HepG2 (cell line): Measurements from ENCODE around the gene PRUNE1. TPM values are rescaled to one million over a fixed set of nuclear protein-coding genes. Genes with fewer than 3 reads are reported as not detected.

Experiments used
- ATAC-seq: fragments of 200-7000 bp; cut with Tn5 transposase; 3 replicates; pipeline ENCODE4 v1.9.1; 2020; ENCODE audit warnings: mild to moderate bottlenecking, moderate library complexity
- BruUV-seq: library from RNA; stranded (reverse); fragments of 400-500 nt; replicated peaks from 2 replicates; lab custom pipeline; 2021; lab: Mats Ljungman, UMichigan
- CTCF ChIA-PET: fragments of 300-600 bp; formaldehyde crosslinking; extraction: SDS; loops from one replicate; lab custom pipeline; 2021; ENCODE audit warnings: low total read pairs, inconsistent platforms, low intra/inter-chr PET ratio; lab: Yijun Ruan, JAX
- POLR2A ChIA-PET: fragments of 350-600 bp; sonication (Branson Sonifier 250); formaldehyde crosslinking; loops from one replicate; lab custom pipeline; 2020; ENCODE audit warnings: antibody characterized with exemption, inconsistent platforms; lab: Yijun Ruan, JAX
- DNase-seq: peaks from one replicate; pipeline ENCODE4 v3.0.0-alpha.2; 2015; ENCODE audit warnings: low spot score
- FAIRE-seq: peaks from 3 replicates; lab custom pipeline; 2011; peaks lifted over from hg19 to GRCh38; lab: Jason Lieb, UNC
- H2AFZ ChIP-seq: one replicate; pipeline ENCODE4 v1.6.1; 2011; ENCODE audit warnings: low read length, inconsistent platforms
- H3K27ac ChIP-seq: fragments of 300-600 bp; 3 replicates; pipeline ENCODE4 v1.8.0; 2011; ENCODE audit warnings: mixed run types, mild to moderate bottlenecking, mixed read lengths, low read length, inconsistent platforms; ENCODE audit not compliant: insufficient read depth; ENCODE audit errors: extremely low read length
- H3K27me3 ChIP-seq, 2 experiments: fragments of 200-600 bp in 1 of 2; 2 replicates in 1 of 2; 3 replicates in 1 of 2; pipeline versions ENCODE4 v1.6.0 to v1.8.0; 2011; ENCODE audit warnings: low read length in 2 of 2, mild to moderate bottlenecking in 2 of 2, moderate library complexity in 2 of 2, inconsistent platforms in 1 of 2; ENCODE audit not compliant: insufficient read depth in 2 of 2, control insufficient read depth in 1 of 2
- H3K36me3 ChIP-seq, 2 experiments: fragments of 200-600 bp in 1 of 2; replicated peaks in 1 of 2; 2 replicates in 1 of 2; 3 replicates in 1 of 2; pipeline versions ENCODE4 v1.5.1 to v1.8.0; 2011; ENCODE audit warnings: low read length in 2 of 2, inconsistent platforms in 1 of 2; ENCODE audit not compliant: insufficient read depth in 2 of 2, control insufficient read depth in 1 of 2
- H3K4me1 ChIP-seq: 2 replicates; pipeline ENCODE4 v1.5.1; 2012; ENCODE audit warnings: low read length, inconsistent platforms; ENCODE audit not compliant: insufficient read depth
- H3K4me2 ChIP-seq: 2 replicates; pipeline ENCODE4 v1.6.0; 2011; ENCODE audit warnings: low read depth, low read length, inconsistent platforms
- H3K4me3 ChIP-seq, 3 experiments: fragments of 200-600 bp in 1 of 3; sonication (generic), shearing (Covaris generic) in 1 of 3; replicated peaks in 1 of 3; 2 replicates each; pipeline ENCODE4 v1.5.1; 2011 to 2016; ENCODE audit warnings: low read length in 3 of 3, inconsistent platforms in 2 of 3, low read depth in 2 of 3, mild to moderate bottlenecking in 2 of 3, control low read depth in 1 of 3, mixed read lengths in 1 of 3; ENCODE audit not compliant: insufficient read depth in 1 of 3
- H3K79me2 ChIP-seq: one replicate; pipeline ENCODE4 v1.6.1; 2011; ENCODE audit warnings: low read length, inconsistent platforms; ENCODE audit not compliant: insufficient read depth
- H3K9ac ChIP-seq: 2 replicates; pipeline ENCODE4 v1.6.0; 2011; ENCODE audit warnings: mild to moderate bottlenecking, low read depth, low read length, inconsistent platforms; ENCODE audit not compliant: insufficient read depth
- H3K9me3 ChIP-seq: 2 replicates; pipeline ENCODE4 v1.5.1; 2012; ENCODE audit warnings: mild to moderate bottlenecking, low read length
- H4K20me1 ChIP-seq: 2 replicates; pipeline ENCODE4 v1.6.0; 2011; ENCODE audit warnings: inconsistent platforms, mild to moderate bottlenecking, low read length, moderate library complexity; ENCODE audit not compliant: insufficient read depth
- ARHGAP35 ChIP-seq: sonication (generic); formaldehyde crosslinking; IDR thresholded peaks from 2 replicates; pipeline ENCODE4 v1.9.0; 2022; ENCODE audit warnings: mild to moderate bottlenecking, inconsistent platforms, moderate library complexity, missing genetic modification reagents, borderline replicate concordance
- ATF2 ChIP-seq: sonication (generic); formaldehyde crosslinking; IDR thresholded peaks from 2 replicates; pipeline ENCODE4 v1.4.0; 2020; ENCODE audit warnings: missing genetic modification reagents
- ATF3 ChIP-seq: sonication (generic); formaldehyde crosslinking; IDR thresholded peaks from 2 replicates; pipeline ENCODE4 v1.4.0; 2020; ENCODE audit warnings: missing genetic modification reagents
- ISX ChIP-seq: sonication (generic); formaldehyde crosslinking; conservative IDR thresholded peaks from 2 replicates; pipeline ENCODE4 v1.5.0; 2020; ENCODE audit warnings: missing genetic modification reagents
- MAF1 ChIP-seq: sonication (generic); formaldehyde crosslinking; IDR thresholded peaks from 2 replicates; pipeline ENCODE4 v1.5.0; 2020; ENCODE audit warnings: missing genetic modification reagents, borderline replicate concordance
- MAFK ChIP-seq, 2 experiments: IDR thresholded peaks in 1 of 2; conservative IDR thresholded peaks in 1 of 2; 2 replicates each; pipeline ENCODE4 v1.6.1; 2011; ENCODE audit warnings: improper control_type of control experiment in 2 of 2, low read length in 2 of 2
- PRDM10 ChIP-seq: sonication (generic); formaldehyde crosslinking; IDR thresholded peaks from 2 replicates; pipeline ENCODE4 v1.4.0; 2020; ENCODE audit warnings: low read depth, missing genetic modification reagents
- SMAD9 ChIP-seq: sonication (generic); formaldehyde crosslinking; IDR thresholded peaks from 2 replicates; pipeline ENCODE4 v1.5.1; 2020; ENCODE audit warnings: mild to moderate bottlenecking, missing genetic modification reagents
- SRSF1 ChIP-seq: fragments of 200-400 bp; formaldehyde crosslinking; optimal IDR thresholded peaks from 2 replicates; pipeline ENCODE3; 2017; ENCODE audit warnings: mild to moderate bottlenecking, low read depth, low read length, moderate library complexity
- STAG1 ChIP-seq: sonication (generic); formaldehyde crosslinking; IDR thresholded peaks from 2 replicates; pipeline ENCODE4 v1.4.0; 2020; ENCODE audit warnings: missing genetic modification reagents
- ZBTB10 ChIP-seq: sonication (generic); formaldehyde crosslinking; IDR thresholded peaks from 2 replicates; pipeline ENCODE4 v1.4.0; 2020; ENCODE audit warnings: missing genetic modification reagents, borderline replicate concordance
- ZC3H13 ChIP-seq: sonication (generic); formaldehyde crosslinking; IDR thresholded peaks from 2 replicates; pipeline ENCODE4 v1.8.1; 2023; ENCODE audit warnings: mild to moderate bottlenecking, missing genetic modification reagents, moderate library complexity
- ZIK1 ChIP-seq: sonication (generic); formaldehyde crosslinking; IDR thresholded peaks from 2 replicates; pipeline ENCODE4 v1.5.0; 2020; ENCODE audit warnings: mild to moderate bottlenecking, low read depth, missing genetic modification reagents, borderline replicate concordance
- ZNF546 ChIP-seq: sonication (generic); formaldehyde crosslinking; conservative IDR thresholded peaks from 2 replicates; pipeline ENCODE4 v1.8.1; 2023; ENCODE audit warnings: mild to moderate bottlenecking, missing genetic modification reagents
- ZNF772 ChIP-seq: sonication (generic); formaldehyde crosslinking; IDR thresholded peaks from 2 replicates; pipeline ENCODE4 v1.5.0; 2020; ENCODE audit warnings: mild to moderate bottlenecking, missing genetic modification reagents
- ZSCAN30 ChIP-seq: sonication (generic); formaldehyde crosslinking; IDR thresholded peaks from 2 replicates; pipeline ENCODE4 v1.5.0; 2020; ENCODE audit warnings: mild to moderate bottlenecking, missing genetic modification reagents
- WGBS: methylation state at CpG from one replicate; pipeline ENCODE4 v1.1.6; 2017; ENCODE audit warnings: low lambda C conversion rate; 5-methylcytosine and 5-hydroxymethylcytosine counted together
- in situ Hi-C: cut with HindIII; loops from 2 replicates; pipeline ENCODE4 v1.10.0; 2017; ENCODE audit warnings: low pct_unique_long_range_greater_than_20kb; ENCODE audit not compliant: extremely low pct_ligation_motif_present
- intact Hi-C: fragments of 100-400 bp; cut with micrococcal nuclease; formaldehyde crosslinking; loops from one replicate; pipeline ENCODE4 v1.10.0; 2022; ENCODE audit not compliant: unreplicated experiment
- polyA plus RNA-seq, 8 experiments: library from polyadenylated mRNA; depleted of rRNA in 3 of 8; stranded (reverse) in 7 of 8; unstranded in 1 of 8; fragments of >200 nt; fragmentation: Illumina TruSeq in 4 of 8; extraction: Trizol in 4 of 8; gene quantifications; 2 replicates each; pipeline versions ENCODE4 v1.2.1 to v1.2.3, GENCODE V29; 2011 to 2016; ENCODE audit warnings: low read depth in 4 of 8, missing spikeins in 1 of 8, mixed read lengths in 1 of 8; ENCODE audit not compliant: insufficient read depth in 1 of 8
- total RNA-seq, 5 experiments: library from RNA; depleted of rRNA; stranded (reverse); fragments of >200 nt; fragmentation: Illumina TruSeq; extraction: Trizol; gene quantifications; 2 replicates each; pipeline ENCODE4 v1.2.3, GENCODE V29; 2016; ENCODE audit warnings: low read depth in 1 of 5

PRUNE1 gene
- total and polyA plus RNA-seq, 2 of the 13 experiments (the other 11 are each of a cell fraction or from before 2014, with no cell fraction given): 19.0 to 31.9 TPM

GRCh38 chr1:150995896-150996295, 12.4 kb upstream of the PRUNE1 start:
- H3K27ac ChIP-seq: no peak overlapping the region
- no peaks in the 10 kb centered on the region for H3K79me2 ChIP-seq
- ATAC-seq (peak; percentile 52), DNase-seq (no peak), FAIRE-seq (peak; percentile 82)
- no peak overlapping the region for H2AFZ ChIP-seq
- no peaks in the 10 kb centered on the region for H4K20me1 ChIP-seq
- WGBS: 59% methylated on average over 9 of the region's 9 CpGs
- no peaks in the 10 kb centered on the region for H3K9me3 ChIP-seq
- in situ Hi-C loops (no loop called here), intact Hi-C loops (no loop called here)
- H3K27me3 ChIP-seq: no peaks in the 10 kb centered on the region
- ChIA-PET POLR2A (interaction anchor here (0.6 to 5.6 kb wide), 7 partner anchors 10 to 194 kb away, joined by 3 to 55 read pairs (median 6); partner anchors contain the start of genes ANXA9, MINDY1 and VPS72), CTCF (interaction anchor here (2.0 kb wide), 1 partner anchor 16 kb away, joined by 24 read pairs; no protein-coding TSS in a partner anchor)
- no peak overlapping the region for H3K4me2 ChIP-seq
- no peak overlapping the region for H3K4me3 ChIP-seq
- no TSS peak for BruUV-seq
- peaks cover 20% of the 10 kb centered on the region for H3K4me1 ChIP-seq
- H3K9ac ChIP-seq: no peak overlapping the region
- H3K36me3 ChIP-seq: peaks cover 11 to 25% of the 10 kb centered on the region in 2 experiments; a peak in 4 of 5 replicates
- TF ChIP-seq ZSCAN30 (CRISPR knock-in tag) (no peak), ARHGAP35 (CRISPR knock-in tag) (no peak), ATF2 (CRISPR knock-in tag) (no peak), MAF1 (no peak), ZBTB10 (CRISPR knock-in tag) (no peak), ZNF546 (no peak), ZNF772 (no peak), ZC3H13 (CRISPR knock-in tag) (no peak), ATF3 (CRISPR knock-in tag) (no peak), MAFK (conservative IDR thresholded peaks at IDR 0.05 in 1 of 2, IDR thresholded peaks at IDR 0.05 in 1 of 2; ENCODE audit: low read length in 2 of 2) (no peak), ZIK1 (CRISPR knock-in tag) (no peak), SRSF1 (no peak), ISX (CRISPR knock-in tag) (no peak), STAG1 (CRISPR knock-in tag) (peak; percentile 75), PRDM10 (CRISPR knock-in tag) (no peak), SMAD9 (CRISPR knock-in tag) (no peak)
